ENCODE data around the gene CZIB.
A peak's percentile ranks its signal among the peaks of the same experiment; 100 is the strongest.

CZIB gene

DNA sequence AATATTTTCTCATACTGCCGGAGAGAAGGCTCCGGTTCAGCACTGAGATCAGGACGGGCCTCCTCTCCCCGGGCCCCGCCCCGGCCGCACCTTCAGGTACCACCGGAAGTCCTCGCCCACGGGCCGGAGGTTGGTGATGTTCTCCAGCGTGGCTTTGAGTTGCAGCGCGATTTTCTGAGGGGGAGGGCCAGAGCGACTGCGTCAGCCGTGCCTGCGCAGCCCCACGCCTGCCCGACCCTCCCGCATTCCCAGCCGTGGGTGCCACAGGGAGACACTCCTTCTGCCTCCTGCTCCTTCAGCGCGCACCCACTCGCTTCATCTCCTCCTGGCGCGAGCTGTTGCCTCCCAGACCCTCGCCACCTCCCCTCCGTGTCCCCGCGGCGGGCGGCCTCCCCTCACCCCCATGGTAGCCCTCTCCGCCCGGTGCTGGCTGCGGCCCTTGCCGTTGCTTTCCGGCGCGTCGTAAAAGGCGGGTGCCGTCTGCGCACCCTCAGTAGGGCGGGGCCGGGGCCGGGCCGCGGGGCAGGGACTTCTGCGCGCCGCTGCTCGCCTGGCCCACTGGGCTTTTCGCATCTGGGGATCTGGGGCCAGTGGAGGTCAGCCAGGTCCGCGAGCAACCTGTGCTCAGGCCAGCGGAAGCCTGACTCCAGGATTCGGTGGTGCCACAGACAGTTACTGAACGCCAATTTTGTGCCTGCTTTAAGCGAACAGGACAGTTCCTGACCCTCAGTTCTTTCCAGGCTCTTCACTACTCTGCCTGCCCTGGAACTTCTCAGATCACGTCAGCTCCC is at the start of gene CZIB:
Gene CZIB (minus strand): TSS at position 464 of the 791 bp plus-strand sequence. CDS start 59 bp downstream, at position 405.
- peak; percentile 89 for DNase-seq

DNA sequence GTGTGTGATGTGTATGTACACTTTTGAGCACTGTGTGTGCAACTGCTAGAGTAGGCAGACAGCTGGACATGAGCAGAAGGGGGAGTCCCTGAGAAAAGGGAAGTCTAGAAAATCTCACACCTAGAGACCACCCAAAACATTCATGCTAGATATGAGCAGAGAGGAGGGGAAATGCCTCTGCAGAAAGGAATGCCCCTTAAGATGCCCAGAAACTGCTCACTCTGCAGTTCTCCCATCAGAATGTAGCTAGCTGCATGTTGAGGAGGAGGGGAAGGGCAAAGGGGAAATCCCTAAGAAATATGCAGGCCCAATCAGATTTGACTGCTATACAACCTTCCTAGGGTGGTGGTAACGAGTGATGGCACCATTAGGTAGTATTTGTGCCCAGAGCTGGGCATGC is 49.7 kb upstream of the CZIB start:
- no peak for DNase-seq

DNA sequence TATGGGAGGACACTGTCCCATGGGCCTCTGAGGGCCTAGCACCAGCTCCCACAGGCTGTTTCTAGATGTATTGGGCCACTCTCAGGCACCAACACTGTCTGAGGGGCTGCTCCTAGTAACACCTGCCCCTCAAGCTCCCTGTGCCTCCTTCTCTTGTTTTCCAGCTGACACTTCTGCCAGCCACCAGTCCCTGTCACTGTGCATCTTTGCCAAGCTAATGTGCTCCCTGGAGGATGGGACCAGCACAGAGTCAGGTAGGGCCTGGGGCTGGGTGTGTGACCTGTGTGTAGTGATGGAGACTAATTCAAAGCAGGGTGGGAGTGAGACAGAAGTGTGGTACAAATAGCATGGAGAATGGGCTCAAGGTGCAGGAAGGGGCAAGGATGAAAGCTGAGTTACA is 47.3 kb upstream of the CZIB start:
- no peak for DNase-seq

GRCh38 chr1:53266038-53266437 is 45.6 kb upstream of the CZIB start:
- peak; percentile 21 for DNase-seq

DNA sequence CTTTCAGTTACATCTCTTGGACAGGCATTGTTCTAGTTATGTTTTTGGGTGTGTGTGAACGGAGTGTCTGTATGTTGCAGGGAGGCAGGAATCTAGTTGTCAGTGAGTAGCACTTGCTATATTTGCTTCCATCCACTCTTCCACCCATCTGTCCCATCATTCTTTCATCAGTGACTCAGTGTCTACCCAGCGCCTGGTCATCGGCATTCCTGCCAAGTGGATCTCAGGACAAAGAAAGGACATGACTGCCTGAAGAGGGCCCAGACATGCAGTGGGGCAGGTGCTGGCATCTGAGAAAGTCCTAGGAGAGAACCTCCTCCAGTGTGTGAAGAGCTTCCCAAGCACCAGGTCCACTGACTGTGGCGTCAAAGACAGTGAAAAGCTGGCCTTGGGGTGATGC is 45.1 kb upstream of the CZIB start:
- DNase-seq = no peak

DNA sequence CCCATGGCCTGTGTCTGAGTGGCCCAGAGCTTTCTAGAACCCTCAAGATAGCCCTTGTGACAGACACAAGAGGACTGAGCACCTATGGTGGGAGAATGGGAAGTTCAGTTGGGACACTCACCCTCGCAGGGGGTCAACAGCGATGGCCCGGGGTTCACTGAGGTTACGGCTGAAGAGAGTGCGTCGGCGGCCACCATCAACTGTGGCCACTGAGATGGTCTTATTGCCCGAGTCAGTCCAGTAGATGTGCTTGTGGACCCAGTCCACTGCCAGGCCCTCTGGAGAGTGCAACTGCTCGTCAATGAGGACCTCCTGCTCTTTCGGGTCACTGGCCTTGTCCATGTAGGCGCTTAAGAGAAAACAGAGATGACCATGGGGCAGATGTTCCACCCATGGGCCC is 43.6 kb upstream of the CZIB start:
- no peak for DNase-seq

DNA sequence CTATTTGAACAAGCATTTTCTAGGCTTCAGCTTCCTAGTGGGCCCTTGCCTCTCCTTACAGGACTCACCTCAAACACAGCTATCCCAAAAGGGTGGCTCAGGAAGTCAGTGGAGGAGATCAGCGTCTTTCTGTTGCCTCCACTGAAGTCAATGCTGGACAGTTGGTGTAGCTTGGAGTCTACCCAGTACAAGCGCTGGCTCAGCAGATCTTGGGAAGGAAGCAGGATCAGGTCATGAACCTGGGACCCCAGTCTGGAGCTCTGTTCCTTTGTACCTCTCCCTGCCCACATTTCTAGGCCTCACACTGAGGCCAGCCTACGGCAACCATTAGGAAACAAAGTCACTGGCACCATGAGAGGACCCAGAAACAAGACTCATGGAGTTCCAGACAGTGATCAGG is 41.6 kb upstream of the CZIB start:
- no peak for DNase-seq

- no peak for DNase-seq
Observed at GRCh38 chr1:53260631-53261247, 40.3 kb upstream of the CZIB start.

DNA sequence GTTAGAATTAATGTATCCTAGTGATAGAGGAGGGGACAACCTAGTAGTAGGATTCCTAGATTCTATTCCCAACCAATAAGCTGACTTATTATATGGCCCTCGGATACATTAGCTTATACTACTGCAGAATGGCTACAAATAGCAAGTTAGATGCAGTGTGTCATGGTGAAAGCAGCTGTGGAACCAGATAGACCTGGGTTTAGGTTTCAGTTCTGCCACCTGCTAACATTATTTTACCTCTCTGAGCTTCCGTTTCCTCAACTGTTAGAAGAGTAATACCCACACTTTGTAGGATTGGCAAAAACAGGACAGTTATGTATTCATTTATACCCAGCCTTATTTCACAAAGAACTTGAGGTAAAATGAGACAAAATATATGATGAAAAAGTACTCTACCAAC is 39.5 kb upstream of the CZIB start:
- no peak for DNase-seq

GRCh38 chr1:53258216-53258615 is 37.8 kb upstream of the CZIB start:
- no peak for DNase-seq

DNA sequence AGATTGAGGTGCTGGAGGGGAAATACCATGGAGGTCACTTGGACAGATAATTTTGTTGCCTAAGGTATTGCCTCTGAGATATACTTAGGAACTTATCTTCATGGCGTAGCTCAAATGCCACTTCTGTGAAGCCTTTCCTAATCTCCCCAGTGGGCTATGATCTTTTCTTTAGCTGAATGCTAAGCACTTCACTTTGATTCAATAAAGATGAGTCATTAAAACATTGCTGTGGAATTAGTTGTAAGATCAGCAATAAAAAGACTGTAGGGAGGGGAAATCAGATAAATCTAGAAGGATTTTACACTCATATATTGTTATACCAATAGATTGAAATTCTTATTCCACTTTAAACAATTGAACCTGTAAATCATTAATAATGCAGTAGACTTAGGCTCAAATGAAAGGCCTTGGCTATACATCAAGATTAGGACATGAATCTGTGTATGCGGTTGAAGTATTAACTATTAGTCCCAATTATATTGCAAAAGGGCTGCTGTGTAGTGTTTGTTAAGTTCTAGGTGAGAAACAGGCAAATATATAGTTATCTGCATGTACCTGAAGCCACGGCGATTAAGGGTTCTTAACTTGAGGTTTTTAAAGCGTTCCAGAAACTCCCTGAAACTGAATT is 37.1 kb upstream of the CZIB start:
- no peak for DNase-seq

GRCh38 chr1:53256511-53257453 is 36.3 kb upstream of the CZIB start:
- DNase-seq = no peak

DNA sequence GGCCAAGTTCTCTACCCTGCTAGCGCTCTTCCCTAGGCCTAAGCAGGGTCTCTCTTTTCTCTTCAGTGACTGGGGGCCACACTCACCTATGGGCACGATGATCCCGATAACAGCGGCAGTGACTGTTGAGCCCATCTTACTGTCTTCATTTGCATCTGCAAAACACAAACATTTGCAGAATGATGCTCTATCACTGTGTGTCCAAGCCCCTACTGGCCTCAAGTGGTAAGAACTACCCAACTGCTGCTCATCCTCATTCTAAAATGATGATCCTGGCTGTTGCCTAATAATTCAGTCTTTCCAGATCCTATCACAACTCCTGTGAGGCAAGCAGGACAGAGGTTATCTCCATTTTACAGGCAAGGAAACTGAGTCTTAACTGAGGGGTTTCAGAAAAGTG is 34.6 kb upstream of the CZIB start:
- DNase-seq = no peak

DNA sequence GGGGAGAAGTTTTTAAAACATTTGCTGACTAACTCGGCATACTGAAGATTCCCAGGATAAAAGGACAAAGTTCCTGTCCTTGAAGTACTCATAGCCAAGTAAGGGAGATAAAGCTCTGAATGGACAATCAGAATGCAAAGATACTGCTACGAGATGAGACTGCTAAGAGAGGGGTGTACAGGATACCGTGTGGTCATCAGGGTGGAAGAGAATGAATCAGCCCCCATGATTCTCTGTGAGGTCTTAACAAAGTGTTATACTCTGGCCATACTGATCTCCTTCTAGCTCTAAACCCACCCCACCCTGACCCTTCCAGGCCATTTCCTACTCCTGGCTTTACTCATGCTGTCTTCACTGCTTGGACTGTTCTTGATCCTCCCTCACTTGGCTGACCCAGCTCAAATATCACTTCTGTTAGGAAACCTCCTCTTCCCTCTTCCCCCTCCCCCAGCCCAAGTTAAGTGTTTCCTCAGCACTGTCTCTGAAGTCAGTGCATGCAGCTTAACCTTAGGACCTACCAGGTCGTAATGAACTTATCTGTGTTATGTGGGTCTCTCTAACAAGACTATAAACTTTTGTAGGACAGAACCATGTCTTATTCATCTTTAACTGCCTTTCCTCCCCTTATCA is 33.7 kb upstream of the CZIB start:
- no peak for DNase-seq

DNA sequence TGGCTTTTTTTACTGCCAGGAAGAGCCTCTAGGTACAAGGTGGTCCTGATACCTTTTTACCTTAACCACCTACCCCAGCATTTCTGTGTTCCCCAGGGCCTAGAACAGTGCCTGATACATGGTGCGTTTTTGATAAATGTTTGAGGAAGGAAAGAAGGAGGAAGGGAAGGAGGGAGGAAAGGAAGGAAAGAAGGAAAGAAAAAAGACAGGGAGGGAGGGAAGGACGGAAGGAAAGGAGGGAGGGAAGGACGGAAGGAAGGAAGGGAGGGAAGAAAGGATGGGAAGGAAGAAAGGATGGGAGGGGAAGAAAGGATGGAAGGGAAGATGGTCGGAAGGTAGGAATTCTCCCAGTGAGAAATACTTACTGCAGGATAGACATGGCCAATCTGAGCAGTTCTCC is 29.9 kb upstream of the CZIB start:
- no peak for DNase-seq

- no peak for DNase-seq
Observed at GRCh38 chr1:53249706-53250105, 29.3 kb upstream of the CZIB start.

GRCh38 chr1:53246261-53247134 is 26.1 kb upstream of the CZIB start:
- DNase-seq = no peak

DNA sequence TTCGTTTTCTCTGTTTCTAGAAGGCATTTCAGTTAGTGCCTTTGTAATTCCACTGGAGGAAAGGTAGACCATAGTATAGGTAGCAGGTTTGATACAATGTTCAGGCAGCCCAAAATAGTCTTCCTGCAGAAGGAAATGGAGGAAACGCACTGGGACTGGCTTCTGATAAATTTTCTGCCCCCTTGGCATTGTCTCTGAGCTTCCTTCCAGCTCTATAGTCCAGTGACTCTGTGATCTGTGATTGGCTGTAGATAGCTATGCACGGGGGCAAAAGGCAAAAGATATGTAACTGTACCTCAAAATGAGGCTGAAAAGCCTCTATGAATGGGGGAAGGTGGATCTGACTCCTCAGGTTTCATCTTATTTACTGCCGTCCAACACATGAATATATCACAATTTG is 23.7 kb upstream of the CZIB start:
- no peak for DNase-seq

DNA sequence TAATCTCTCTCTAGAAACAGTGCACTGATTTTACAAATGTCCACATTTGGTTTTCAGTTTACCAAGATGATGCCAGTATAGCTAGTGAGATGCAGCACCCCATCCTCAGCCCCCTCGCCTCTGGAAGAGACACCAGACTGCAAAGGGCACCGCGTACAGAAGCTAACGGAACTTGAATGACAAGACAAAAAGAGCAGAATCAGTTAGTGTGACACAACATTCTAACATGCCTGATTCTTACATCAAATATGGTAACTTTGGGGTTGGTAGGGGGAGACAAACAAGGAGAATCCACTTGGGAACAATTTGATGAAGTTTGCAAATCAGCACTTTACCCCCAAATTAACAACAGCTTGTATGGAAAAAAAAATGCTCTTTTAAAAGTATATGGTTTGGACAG is 21.9 kb upstream of the CZIB start:
- DNase-seq = no peak

DNA sequence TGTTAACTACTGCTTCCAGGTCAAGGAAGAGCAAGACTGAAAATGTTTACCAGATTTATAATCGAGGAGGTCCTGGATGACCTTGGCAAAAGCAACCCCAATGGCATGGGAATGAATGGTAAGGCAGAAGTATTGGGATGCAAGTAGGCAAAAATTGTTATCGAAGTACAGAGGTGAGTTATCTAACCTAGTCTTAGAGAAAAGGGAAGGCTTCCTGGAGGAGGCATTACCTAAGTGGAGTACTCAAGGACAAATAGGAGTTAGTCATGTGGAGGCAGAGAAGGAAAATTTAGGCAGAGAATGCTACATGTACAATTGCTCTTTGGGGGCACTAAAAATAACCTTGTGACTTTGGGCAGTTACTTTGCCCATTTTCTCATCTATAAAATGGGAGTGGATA is 21.4 kb upstream of the CZIB start:
- DNase-seq = no peak
